Measurements from ENCODE around the gene IL17C.

The IL17C gene

DNA sequence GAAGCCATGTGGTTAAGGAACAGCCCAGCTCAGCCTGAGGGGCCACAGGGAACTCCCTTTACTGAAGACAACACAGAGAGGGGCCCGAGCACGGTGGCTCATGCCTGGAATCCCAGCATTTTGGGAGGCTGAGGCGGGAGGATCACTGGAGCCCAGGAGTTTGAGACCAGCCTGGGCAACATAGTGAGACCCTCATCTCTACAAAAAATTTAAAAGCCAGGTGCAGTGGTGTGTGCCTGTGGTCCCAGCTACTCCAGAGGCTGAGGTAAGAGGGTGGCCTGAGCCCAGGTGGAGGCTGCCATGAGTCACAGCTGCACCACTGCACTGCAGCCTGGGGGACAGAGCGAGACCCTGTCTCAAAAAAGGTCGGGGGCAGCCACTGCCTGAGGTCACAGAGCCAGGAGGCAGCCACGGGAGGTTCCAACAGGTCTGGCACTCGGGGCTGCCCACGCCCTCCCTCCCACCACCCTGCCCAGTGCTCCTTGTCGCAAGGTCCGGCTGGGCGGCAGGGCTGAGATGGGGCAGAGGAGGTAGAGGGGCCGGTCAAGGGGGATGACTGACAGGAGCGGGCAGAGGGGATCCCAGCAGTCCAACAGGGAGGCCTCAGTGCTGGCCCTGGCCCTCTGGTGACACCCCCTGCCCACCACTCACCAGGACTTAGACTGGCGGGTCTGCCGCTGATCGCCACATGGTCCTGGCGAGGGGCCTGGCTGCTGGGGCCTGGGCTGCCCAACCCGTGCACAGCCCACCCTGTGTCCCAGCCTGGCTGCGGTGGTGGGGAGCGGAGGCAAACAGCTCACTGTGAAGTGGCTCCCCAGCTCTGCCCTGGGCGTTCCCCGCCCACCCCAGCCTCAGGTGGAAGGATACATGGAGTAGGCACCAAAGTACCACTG is 9.1 kb downstream of the IL17C start:
- DNase-seq: no peak

DNA sequence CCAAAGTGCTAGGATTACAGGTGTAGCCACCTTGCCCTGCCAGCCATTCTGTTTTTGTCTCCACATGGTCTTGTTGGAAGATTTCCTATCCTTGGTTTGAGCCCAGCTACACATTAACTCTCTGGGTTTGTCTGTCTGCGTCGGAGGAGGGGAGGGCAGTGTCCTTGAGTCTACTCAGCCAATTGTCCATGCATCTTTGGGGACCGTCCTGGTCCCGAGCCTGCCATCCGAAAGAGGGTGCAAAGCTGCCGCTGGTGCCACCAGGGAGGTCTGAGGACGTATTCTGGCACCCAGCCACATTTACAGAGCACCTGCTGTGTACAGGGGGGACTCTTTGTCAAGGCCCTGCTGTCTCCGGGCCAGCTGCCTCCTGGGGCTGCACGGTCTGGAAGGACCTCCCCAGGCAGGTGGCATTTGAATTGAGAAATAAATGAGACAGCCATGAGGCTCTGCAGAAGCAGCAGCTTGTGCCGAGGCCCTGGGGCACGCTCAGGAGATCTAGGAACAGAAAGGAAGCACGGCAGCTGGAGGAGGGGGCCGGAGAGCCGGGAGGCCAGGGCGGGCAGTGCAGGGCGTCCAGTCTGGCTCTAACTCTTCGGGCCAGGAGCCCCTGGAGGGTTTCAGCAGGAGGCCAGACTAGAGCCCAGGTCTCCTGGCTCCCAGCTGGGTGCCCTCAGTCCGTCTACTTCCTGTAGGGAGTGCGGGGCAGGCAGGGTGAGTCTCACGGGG is 11.0 kb downstream of the IL17C start:
- DNase-seq: no peak

DNA sequence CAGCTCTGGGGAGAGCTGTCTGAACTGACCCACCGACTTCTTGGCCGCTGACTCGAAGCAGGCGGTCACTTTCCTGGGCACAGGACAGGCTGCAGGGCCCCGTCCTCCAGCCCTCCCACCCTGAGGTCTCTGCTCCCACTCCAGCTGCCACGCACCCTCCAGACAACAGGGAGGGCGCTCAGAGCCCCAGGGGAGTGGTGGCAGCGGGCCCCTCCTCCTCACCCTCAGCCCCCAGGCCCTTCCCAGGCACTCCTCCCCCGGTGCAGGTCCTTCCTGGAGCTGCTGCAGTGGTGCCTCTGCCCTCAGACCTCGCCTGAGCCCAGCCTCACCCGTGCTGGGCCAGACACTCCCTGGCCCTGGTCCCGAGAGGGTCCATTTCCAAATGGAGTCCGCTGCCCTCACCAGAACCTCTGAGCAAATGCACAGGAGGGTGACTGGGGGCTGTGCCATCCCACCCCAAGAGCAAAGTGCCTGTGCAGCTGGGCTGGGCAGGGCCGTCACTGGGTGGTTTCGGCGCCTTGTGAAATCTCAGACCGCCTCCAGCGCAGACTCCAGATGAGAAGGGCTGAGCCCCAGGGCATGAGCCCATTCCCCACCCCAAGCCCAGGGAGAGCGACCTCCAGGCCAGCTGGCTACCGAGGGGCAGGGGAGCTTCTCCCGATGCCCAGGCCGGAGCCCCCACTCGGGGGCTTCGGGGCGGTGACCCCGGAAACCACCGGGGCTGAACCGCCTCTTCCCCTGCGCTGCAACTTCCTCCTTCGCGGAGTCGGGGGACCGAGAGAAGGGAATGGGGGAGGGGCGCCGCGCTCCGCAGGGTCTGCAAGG is 11.8 kb downstream of the IL17C start:
- no peak for DNase-seq

DNA sequence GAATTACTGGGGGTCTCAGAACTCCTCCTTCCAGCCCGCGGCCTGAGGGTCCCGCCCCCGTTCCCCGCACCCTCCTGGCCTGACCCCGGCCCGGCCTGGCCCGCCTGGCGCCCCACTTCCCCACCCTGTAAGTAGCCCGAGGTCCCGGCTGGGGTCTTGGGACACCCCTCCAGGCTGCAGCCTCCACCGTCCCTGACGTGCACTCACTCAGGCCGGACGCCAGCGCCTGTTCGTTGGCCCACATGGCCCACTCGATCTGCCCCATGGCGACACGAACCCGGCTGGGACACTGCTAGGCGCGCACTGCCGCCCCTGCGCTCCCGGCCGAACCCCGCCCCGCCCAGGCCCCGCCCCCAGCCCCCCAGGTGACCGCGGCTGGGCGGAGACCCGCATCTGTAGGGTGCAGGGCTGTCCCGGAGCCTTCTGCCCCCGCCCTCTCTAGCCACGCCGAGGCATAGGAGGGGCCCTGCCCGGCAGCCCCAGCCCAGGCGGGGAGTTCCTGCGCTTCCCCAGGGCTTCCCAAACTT is 12.4 kb downstream of the IL17C start, which contains the start of gene CYBA:
Gene CYBA, minus strand, starts transcription at position 305 of the 527 bp plus-strand sequence. Its CDS starts 40 bp downstream, at position 265.
- no peak for DNase-seq

DNA sequence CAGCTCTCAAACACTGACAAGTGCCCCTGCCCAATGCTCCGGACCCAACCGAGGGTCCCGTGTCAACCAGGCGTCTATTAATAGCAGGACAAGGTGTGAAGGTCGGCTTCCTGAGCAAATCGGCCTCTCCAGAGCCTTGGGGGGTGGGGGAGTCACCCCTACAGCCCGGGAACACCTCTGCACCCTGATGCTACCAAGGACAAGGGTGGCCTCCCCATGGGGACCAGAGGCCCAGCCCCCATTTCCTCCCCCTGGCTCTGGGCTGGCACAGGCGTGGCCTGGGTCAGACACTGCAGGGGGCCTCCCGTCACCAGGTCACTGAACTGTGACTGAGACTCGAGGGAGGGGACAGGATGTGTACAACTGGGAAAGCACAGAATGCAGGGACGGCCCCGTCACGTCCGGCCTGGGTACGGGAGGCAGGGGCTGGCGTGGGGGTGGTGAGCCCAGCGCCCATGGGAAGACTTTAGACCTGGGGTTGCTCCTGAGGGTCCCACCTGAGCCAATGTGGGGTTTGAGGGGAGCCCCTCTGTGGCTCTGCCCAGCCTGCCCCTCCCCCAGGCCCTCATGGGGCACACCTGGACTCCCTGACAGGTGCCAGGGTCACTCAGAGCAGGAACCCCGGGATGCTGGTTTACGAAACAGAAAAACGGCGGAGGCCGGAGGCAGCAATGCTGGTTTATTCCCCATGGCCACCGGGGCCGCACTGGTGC is 13.1 kb downstream of the IL17C start:
- no peak for DNase-seq

DNA sequence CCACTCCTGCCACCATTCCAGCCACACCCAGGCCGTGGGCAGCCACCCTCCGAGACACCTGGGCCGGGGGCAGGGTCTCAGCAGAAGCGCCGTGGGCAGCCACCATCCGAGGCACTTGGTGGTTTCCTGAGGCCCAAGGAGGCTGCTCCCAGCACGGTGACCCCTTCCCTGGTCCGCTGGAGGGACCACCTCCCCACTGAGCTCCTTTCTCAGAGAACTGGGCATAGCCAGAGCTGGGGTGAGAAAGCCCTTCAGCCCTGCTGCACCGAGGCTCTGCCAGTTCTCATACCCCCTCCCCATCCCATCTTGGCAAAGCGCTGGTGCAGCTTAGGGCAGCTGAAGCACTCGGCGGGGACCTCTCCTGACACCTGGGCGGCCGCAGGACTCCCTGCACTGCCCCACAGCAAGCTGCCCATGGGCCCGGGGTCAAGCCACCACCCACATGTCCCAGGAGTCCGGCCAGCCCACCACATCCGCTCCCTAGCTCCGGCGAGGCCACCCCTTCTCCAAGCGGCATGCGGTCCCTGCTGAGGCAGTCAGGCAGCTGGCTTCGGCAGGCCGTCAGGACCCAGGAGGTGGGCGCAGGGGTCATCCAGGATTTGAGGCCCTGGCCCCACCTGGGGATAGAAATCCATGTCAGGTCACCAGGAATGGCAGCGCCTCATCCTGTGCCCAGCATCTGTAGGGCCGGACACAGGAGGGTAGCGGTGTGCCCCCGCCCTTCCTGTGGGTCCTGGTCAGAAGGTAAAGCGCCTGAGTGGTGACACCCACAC is 13.8 kb downstream of the IL17C start:
- DNase-seq: no peak

DNA sequence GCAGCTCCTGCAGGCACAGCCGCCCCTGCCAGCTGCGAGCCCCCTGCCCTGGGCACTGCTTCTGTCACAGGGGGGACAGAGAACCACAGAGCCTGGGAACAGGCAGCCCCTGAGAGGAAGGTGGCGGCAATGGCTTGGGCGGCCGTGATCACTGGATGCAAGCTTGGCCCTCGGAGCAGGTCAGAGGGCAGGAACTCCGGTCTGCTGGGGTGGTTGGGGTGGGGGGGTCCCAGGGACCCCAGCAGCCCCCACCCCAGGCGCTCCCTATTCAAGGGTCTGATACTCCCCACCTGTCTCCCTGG is 14.3 kb downstream of the IL17C start:
- DNase-seq: no peak

DNA sequence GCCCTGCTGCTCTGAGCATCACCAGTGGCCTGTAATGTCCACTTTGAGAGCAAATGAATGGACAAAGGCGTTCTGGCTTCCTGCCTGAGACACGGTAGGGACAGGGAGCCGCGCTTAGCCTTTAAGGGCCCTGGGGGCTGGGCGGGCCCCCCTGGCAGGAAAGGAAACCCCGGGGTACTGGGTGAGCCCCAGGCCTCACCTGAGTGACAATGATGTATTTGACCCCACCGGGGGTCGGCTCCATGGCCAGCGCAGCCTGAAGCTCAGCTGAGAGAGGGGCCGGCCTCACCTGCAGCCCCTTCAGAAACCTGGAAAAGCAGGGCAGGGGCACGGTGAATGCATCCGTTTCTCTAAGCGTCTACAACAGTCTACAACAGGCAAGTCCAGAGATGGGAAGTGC is 14.7 kb downstream of the IL17C start:
- DNase-seq: no peak

DNA sequence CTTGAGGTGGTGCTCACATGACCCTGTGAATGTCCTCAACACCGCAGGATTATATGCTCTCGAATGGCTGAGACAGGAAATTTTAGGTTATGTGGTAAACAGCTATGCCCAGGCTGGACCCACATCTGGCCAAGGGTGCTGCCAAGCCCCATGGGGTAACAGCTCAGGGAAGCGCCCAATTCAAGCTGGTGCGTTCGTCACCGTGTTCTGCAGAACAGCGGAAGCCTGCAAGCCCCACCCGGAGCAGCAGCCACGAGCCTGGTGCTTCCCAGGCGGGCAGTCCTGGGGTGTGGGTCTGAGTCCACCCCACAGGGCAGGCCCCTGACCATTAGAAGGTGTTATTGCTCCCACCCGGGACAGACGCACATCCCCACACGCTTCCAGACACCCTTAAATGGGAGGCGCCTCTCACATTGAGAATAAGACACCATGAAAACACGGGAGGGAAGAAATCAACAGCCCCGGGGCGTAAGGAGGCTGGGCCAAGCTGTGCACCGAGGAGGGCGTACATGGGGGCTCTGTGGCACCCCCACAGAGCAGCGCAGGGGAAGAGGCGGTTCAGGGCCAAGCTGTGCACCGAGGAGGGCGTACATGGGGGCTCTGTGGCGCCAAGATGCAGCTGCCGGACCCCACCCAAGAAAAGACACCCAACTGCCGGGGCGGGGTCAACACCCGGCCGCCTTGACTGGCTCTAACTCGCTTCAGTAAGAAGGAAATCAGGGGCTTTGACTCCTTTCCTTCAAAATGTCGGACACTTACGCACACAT is 15.4 kb downstream of the IL17C start:
- DNase-seq: no peak

DNA sequence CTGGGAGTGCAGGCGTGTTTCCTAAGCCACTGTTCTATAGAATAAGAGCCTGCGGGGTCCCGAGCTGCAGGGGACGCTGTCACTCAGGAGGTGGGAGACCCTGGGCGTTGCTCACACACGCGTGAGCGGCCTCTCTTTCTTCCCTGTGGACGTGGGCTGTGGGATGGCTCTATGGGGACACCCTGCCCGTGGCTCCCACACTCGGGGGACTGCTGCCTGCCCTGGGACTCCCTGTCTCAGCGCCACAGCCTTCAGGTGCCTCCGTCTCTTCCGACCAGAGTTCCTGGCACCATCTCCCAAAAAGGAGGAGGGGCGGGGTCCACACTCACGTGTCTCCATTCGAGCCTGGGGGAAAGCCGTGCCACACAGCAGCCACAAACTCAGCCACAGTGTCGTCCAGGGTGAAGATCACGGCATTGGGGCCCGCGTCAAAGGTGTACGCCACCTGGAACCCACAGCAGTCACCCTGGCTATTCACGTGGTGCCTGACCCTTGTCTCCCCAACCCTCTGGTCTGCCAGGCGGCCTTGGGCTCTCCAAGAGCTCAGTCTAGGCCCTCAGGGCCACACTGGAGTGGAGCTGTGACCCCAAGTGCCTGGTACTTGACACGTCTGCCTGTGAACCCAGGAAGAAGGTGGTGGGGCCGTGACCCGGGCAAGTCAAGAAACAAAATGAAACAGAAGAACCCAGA is 16.1 kb downstream of the IL17C start:
- no peak for DNase-seq

DNA sequence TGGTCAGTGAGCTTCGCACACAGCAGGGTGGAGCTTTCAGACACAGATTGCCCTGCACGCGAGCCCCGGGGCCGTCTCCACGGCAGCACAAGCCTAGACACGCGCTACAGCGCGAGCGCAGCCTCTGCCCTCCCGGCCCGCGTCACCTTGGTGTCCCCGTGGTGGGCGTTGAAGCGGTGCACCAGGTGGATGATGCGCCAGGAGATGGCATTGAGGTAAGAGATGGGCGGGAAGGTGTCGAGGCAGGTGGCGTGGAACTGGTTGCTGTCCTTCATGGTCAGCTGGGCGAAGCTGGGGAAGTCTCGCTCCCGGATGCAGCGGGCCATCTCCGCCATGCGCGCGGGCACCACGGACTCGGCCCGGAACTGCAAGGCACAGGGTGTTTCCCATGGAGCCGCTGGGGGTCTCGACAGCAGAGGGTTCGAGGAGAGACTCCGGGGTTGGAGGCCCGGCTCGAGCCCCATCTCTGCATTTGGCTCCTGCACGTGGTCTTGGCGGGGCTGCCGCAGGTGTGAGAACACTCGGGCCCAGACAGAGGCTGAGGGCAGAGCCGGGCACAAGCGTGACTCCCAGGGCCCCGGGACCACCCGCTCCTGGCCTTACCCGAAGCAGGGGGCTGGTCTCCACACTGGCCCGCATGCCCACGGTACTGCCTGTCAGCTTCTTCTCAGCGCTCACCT is 16.8 kb downstream of the IL17C start:
- no peak for DNase-seq

DNA sequence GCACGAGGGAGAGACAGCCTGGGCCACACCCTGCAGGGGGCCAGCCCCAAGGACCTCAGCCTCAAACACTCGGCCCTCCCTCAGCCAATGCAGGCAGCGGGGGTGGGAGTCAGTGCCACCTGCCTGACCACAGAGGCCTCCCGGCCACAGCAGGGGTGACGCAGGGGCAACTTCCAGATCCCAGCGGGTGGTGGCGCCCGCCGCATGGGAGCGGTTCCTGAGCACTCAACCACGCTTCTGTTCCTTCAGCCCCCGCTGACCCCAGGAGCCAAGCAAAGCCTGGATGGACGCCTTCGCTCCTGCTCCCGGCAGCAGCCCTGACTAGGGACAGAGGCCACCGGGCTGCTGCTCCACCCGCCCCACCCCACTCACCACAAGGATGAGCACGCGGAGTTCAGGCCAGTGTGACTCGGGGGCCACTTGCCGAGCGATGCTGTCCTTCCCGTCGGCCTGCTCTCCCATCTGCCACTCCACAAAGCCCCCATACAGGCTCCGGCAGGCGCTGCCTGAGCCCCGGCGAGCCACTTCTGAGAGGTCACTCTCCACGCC is 17.4 kb downstream of the IL17C start:
- no peak for DNase-seq

DNA sequence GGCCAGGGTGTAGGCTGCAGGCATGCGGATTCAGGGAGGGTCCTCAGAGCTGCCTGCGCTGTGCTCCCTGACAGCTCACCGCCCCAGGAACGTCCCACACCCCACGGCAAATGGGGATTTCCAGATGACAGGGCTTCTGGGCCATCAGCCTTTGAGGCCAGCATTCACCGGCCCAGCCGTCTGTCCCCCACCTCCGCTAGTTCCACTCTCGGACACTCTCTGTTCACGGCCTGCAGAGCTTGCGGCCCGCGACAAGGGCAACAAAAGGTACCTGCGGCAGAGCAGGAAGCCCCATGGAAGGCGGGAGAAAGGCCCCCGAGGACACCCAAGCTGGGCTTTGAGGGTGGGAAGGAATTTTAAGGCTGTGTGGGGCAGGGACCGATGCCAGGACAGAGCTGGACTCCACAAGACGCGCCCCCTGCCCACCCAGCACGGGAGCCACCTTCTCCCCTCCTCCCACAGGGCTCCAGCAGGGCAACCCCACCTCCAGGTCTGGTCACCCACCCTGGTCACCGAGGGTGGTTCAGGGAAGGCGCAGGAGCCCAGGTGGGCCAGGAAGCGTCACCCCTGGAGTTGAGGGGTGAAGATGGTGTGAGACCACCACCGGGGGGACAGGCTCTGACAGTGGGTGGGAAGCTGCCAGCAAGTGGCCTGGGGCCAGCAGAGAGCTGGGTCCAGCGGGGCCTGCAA is 18.1 kb downstream of the IL17C start:
- no peak for DNase-seq

DNA sequence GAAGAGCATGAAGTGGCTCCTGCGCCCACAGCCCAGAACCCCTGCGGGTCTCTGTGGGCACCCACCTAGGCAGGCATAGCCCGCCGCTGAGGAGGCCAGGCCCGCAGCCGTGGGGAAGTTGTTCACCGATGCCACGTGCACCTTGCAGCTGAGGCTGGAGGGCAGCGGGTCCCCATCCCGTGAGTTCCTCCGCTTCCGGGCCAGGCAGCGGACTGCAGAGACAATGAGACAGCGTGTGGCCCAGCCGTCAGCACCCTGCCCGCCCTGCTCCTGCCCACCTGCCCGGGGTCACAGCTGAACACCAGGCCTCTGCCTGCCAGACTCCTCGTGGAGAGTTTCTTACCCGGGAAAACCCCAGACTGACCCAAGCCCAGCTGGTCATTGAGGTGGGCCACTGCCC is 19.0 kb downstream of the IL17C start:
- no peak for DNase-seq

DNA sequence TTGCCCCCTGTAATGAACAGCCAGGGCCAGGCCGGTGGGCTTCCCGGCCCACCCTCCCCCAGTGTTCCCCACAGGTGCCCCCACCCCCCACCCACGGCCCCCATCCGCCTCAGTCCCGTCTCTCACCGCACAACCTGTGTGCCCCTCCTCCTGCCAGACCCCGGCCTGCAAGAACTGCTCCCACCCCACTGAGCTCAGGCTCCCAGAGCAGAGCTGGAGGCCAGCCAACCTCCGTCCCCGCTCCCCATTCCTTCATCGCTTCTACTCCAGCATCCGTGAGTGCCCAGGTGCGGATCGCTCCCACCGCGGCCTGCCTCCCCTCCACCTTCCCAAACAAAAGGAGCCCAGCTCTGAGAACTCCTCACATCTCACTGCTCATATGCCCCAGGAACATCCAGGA is 20.3 kb downstream of the IL17C start:
- no peak for DNase-seq

DNA sequence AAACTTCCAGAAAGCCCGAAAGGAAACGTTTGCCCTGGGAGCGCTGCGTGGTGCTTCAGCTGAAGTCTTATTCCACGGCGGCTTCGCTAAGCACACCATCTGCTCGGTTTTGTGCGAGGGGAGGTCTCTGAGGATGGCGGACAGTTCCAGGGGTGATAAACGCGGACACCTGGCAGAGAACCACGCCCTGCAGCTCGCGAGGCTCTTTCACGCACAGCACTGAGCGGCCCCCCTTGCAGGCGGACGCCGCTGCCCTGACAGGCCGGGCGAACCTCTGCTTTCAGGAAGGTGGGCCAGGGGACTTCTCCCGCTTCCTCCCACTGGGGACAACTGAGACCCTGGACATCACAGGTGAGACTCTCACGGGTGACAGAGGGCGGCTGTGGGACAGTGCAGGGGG is 20.8 kb downstream of the IL17C start:
- no peak for DNase-seq

DNA sequence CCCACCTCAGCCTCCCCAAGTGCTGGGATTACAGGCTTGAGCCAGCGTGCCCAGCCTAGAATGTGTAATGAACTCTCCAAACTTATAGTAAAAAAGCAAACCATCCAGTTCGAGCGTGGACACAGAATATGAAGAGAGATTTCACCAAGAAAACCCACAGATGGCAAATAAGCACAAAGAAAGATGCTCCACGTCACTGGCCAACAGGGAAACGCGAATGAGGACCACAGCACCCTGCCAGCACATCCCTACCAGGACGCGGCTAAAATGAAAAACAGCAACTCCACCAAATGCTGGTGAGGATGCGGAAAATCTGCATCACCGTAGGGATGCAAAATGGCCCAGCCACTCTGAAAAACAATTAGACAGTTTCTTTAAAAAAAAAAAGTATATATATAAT is 23.1 kb downstream of the IL17C start:
- DNase-seq: no peak

DNA sequence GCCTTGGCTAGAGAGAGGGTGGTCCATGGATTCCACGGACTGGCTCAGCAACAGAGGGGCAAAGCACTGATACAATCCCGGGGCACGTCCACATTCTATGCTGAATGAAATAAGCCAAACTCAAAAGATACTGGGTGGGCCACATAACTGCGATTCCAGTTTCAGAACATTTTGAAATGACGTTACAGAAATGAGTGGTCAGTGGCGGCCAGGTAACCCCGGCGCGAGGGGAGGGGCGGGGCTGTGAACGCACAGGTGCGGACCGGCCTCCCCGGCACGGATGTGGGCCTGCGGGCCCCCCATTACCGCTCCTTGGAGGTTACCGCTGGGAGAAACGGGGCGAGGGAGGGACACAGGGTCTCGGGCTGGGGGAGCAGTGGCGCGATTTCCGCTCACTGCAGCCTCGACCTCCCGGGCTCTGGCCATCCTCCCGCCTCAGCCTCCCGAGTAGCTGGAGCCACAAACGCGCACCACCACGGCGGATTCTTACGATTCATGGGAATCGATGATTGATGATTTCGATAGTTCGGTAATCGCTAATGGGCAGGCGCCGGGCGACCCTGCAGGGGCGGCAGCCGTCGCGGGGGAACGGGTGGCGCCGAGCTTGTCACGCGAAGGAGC is 24.0 kb downstream of the IL17C start:
- DNase-seq: no peak
